GM23338 (cell line): ENCODE data around the gene FAM216A. TPM values are rescaled to one million over a fixed set of nuclear protein-coding genes. Genes with fewer than 3 reads are reported as not detected.
"Not testable (repeated sequence)": the region's sequence is repeated elsewhere in the genome, so short reads cannot be mapped to it uniquely, and the experiment has no call there.

ENCODE experiments used
- ATAC-seq: fragments of 200-7000 bp; cut with Tn5 transposase; 3 replicates; pipeline ENCODE4 v1.9.1; 2020
- DNase-seq: peaks from one replicate; pipeline ENCODE4 v3.0.0-alpha.2; 2015; ENCODE audit warnings: low spot score
- H2AFZ ChIP-seq: fragments of 200-600 bp; sonication (generic); 2 replicates; pipeline ENCODE4 v1.8.0; 2016; ENCODE audit warnings: antibody characterized with exemption, mild to moderate bottlenecking, moderate library complexity
- H3F3A ChIP-seq: fragments of 200-600 bp; sonication (generic); replicated peaks from 2 replicates; pipeline ENCODE4 v1.8.0; 2017; ENCODE audit warnings: antibody characterized with exemption, mixed run types, low read depth
- H3K27ac ChIP-seq: fragments of 200-600 bp; sonication (generic); 2 replicates; pipeline ENCODE4 v1.6.1; 2016; ENCODE audit warnings: low read depth
- H3K27me3 ChIP-seq: fragments of 200-600 bp; sonication (generic); 2 replicates; pipeline ENCODE4 v1.8.0; 2016; ENCODE audit warnings: mild to moderate bottlenecking, mixed run types, moderate library complexity; ENCODE audit not compliant: insufficient read depth
- H3K36me3 ChIP-seq: fragments of 200-600 bp; sonication (generic); 2 replicates; pipeline ENCODE4 v1.8.0; 2016; ENCODE audit warnings: mild to moderate bottlenecking; ENCODE audit not compliant: insufficient read depth
- H3K4me1 ChIP-seq: fragments of 200-600 bp; sonication (generic); 2 replicates; pipeline ENCODE4 v1.8.0; 2016; ENCODE audit warnings: mild to moderate bottlenecking, moderate library complexity; ENCODE audit not compliant: insufficient read depth
- H3K4me2 ChIP-seq: fragments of 200-600 bp; sonication (generic); 2 replicates; pipeline ENCODE4 v1.7.1; 2017; ENCODE audit warnings: mixed run types
- H3K4me3 ChIP-seq: fragments of 200-600 bp; sonication (generic); 2 replicates; pipeline ENCODE4 v1.6.1; 2016; ENCODE audit warnings: mixed run types
- H3K79me2 ChIP-seq: fragments of 200-600 bp; sonication (generic); replicated peaks from 2 replicates; pipeline ENCODE4 v1.8.0; 2017; ENCODE audit warnings: mild to moderate bottlenecking; ENCODE audit not compliant: insufficient read depth
- H3K9me2 ChIP-seq: fragments of 200-600 bp; sonication (generic); 2 replicates; pipeline ENCODE4 v1.8.0; 2017; ENCODE audit not compliant: insufficient read depth
- H4K20me1 ChIP-seq: fragments of 200-600 bp; sonication (generic); replicated peaks from 2 replicates; pipeline ENCODE4 v1.8.0; 2017; ENCODE audit warnings: mild to moderate bottlenecking; ENCODE audit not compliant: insufficient read depth
- H3K27ac Mint-ChIP-seq: 2 replicates; pipeline ENCODE4 v1.8.0; 2020; ENCODE audit warnings: inconsistent platforms, mild to moderate bottlenecking, moderate library complexity, mixed read lengths
- H3K27me3 Mint-ChIP-seq: 3 replicates; pipeline ENCODE4 v1.8.0; 2022; ENCODE audit warnings: low read depth, mild to moderate bottlenecking, moderate library complexity, mixed read lengths, inconsistent platforms; ENCODE audit not compliant: insufficient read depth, poor library complexity
- H3K36me3 Mint-ChIP-seq: 3 replicates; pipeline ENCODE4 v1.8.0; 2021; ENCODE audit warnings: low read depth, mild to moderate bottlenecking, inconsistent platforms, moderate library complexity, mixed read lengths
- H3K4me1 Mint-ChIP-seq: 3 replicates; pipeline ENCODE4 v1.8.0; 2020; ENCODE audit warnings: mild to moderate bottlenecking, inconsistent platforms, mixed read lengths
- H3K4me3 Mint-ChIP-seq: 3 replicates; pipeline ENCODE4 v1.8.0; 2021; ENCODE audit warnings: moderate library complexity, mild to moderate bottlenecking, inconsistent platforms, mixed read lengths
- H3K9me3 Mint-ChIP-seq: 3 replicates; pipeline ENCODE4 v1.8.0; 2020; ENCODE audit warnings: moderate library complexity, mild to moderate bottlenecking, inconsistent platforms, mixed read lengths
- CREB1 ChIP-seq: fragments of 250-450 bp; sonication (Bioruptor Pico); IDR thresholded peaks from 2 replicates; pipeline ENCODE4 v1.5.0; 2020; ENCODE audit warnings: low read depth, mild to moderate bottlenecking, moderate library complexity
- EZH2 ChIP-seq: fragments of 200-600 bp; sonication (generic); IDR thresholded peaks from one replicate; pipeline ENCODE4 v1.8.0; 2017; ENCODE audit warnings: antibody characterized with exemption, mild to moderate bottlenecking, low read depth; ENCODE audit not compliant: unreplicated experiment
- EZH2phosphoT487 ChIP-seq: fragments of 200-600 bp; sonication (generic); IDR thresholded peaks from one replicate; pipeline ENCODE4 v1.8.1; 2018; ENCODE audit warnings: antibody characterized with exemption; ENCODE audit not compliant: unreplicated experiment
- JUNB ChIP-seq: IDR thresholded peaks from one replicate; pipeline ENCODE4 v1.6.1; 2016; ENCODE audit warnings: antibody characterized with exemption; ENCODE audit not compliant: unreplicated experiment
- NANOG ChIP-seq: IDR thresholded peaks from 2 replicates; pipeline ENCODE4 v1.6.1; 2016; ENCODE audit warnings: antibody characterized with exemption, borderline replicate concordance
- POLR2AphosphoS5 ChIP-seq: IDR thresholded peaks from 2 replicates; pipeline ENCODE4 v1.6.1; 2016; ENCODE audit warnings: antibody characterized with exemption, low read depth
- REST ChIP-seq: IDR thresholded peaks from one replicate; pipeline ENCODE4 v1.6.1; 2018; ENCODE audit warnings: antibody characterized with exemption; ENCODE audit not compliant: unreplicated experiment
- STAT1 ChIP-seq: IDR thresholded peaks from one replicate; pipeline ENCODE4 v1.6.1; 2016; ENCODE audit warnings: antibody characterized with exemption; ENCODE audit not compliant: unreplicated experiment
- ZNF331 ChIP-seq: fragments of 250-450 bp; sonication (Bioruptor Pico); IDR thresholded peaks from 2 replicates; pipeline ENCODE4 v1.5.0; 2020; ENCODE audit warnings: low read depth, mild to moderate bottlenecking, moderate library complexity
- polyA plus RNA-seq: library from polyadenylated mRNA; unstranded; fragments of >200 nt; fragmentation: Nextera tagmentation; extraction: Ambion mirVana; gene quantifications from 2 replicates; pipeline ENCODE4 v1.2.1, GENCODE V29; 2016
- total RNA-seq: library from RNA; depleted of rRNA; stranded (reverse); fragments of >200 nt; shearing (Covaris generic); gene quantifications from 2 replicates; pipeline ENCODE4 v1.2.3, GENCODE V29; 2014
- TF ChIP-seq, protein P1 (sequence below), 2 experiments: fragments of 200-600 bp in 1 of 2; sonication (generic) in 1 of 2; conservative IDR thresholded peaks; 2 replicates each; pipeline versions ENCODE4 v1.5.1 to v1.6.1; 2016 to 2017; ENCODE audit warnings: antibody characterized with exemption in 2 of 2, low read depth in 2 of 2, mild to moderate bottlenecking in 2 of 2, moderate library complexity in 1 of 2

Gene FAM216A
- total and polyA plus RNA-seq, 2 experiments from 2014 or later: 27.1 to 53.0 TPM

DNA sequence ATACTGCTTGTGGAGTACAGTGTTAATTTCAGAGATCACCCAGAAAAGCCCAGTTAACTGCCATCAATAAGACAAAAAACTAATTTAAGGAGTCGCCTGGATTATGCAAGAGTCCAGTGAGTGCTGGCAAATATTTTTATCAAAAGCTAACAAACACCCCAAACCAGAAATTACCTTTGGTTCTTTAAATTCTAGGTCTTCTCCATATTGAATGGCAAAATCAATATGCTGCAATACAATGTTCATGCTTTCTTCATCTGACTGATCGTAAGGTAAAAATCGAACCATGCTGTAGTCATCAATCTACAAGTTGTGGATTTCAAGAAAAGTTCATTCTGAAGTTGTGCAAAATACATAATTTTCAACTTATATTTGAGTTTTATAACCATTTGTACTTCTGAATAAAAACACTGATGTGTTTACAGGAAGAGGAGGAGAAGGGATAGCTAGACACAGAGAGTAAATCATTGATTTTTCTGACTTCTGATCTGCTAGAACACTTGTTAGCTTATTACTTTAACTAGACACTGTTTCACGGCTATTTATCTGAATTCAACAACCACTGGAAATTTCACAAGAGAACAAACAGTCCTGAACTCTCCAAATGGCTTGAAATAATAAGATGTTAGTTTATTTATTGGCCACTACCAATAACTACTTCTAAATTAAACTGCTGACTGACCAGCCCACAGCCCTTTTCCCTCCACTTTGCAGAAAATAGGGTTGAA lies 14.9 kb upstream of the FAM216A start:
- H3K4me1 Mint-ChIP-seq: peaks cover 5% of the 10 kb centered on the region; the same call in 2 of the 3 replicates
- Histone ChIP-seq H3K27ac (no peak overlapping the region), H3K9me2 (no peaks in the 10 kb centered on the region), H3K4me2 (no peak overlapping the region), H3K79me2 (peaks cover 9% of the 10 kb centered on the region), H3K36me3 (peaks cover 35% of the 10 kb centered on the region; the same call in 1 of the 2 replicates), H4K20me1 (0 out of 2 replicates have a peak, but pooled peaks cover 7% of the 10 kb centered on the region), H3K4me3 (no peak overlapping the region), H3F3A (peaks cover 8% of the 10 kb centered on the region; the same call in 1 of the 2 replicates), H3K4me1 (no peaks in the 10 kb centered on the region), H2AFZ (no peak overlapping the region), H3K27me3 (no peaks in the 10 kb centered on the region)
- H3K36me3 Mint-ChIP-seq: peaks cover 46% of the 10 kb centered on the region
- ATAC-seq (no peak), DNase-seq (no peak)
- no peak for TF ChIP-seq JUNB
- no peak for TF ChIP-seq ZNF331 (CRISPR knock-in tag)
- TF ChIP-seq CREB1 (CRISPR knock-in tag): no peak
- no peak for TF ChIP-seq EZH2phosphoT487
- TF ChIP-seq EZH2: no peak
- TF ChIP-seq POLR2AphosphoS5: no peak
- TF ChIP-seq REST: no peak
- TF ChIP-seq STAT1: no peak
- TF ChIP-seq NANOG: no peak
- peaks cover 8% of the 10 kb centered on the region for H3K27me3 Mint-ChIP-seq
- no peak overlapping the region for H3K4me3 Mint-ChIP-seq
- no peaks in the 10 kb centered on the region for H3K9me3 Mint-ChIP-seq
- H3K27ac Mint-ChIP-seq: no peak overlapping the region

DNA sequence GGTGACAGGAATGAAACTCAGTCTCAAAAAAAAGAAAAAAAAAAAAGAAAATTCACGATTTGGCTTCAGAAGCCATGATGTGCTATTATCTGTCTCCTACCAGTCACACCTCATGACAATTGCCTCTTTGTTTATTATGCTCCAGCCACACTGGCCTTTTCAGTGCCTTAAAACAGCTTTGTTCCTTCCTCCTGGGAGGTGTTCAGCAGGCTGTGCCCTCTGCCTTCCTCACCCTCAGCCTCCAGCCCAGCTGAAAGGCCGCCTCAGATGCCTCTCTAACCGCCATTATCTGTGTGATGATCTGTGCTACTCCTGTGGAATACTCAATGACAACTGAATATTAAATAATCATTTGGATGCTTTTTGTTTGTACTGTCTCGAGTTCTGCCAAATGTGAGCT lies 9.9 kb upstream of the FAM216A start:
- Histone ChIP-seq H2AFZ (no peak overlapping the region), H3K4me3 (no peak overlapping the region), H3K27me3 (no peaks in the 10 kb centered on the region), H3F3A (no peaks in the 10 kb centered on the region), H3K27ac (no peak overlapping the region), H3K4me1 (no peaks in the 10 kb centered on the region), H3K4me2 (no peak overlapping the region), H3K9me2 (no peaks in the 10 kb centered on the region), H3K79me2 (peaks cover 25% of the 10 kb centered on the region), H3K36me3 (peaks cover 31% of the 10 kb centered on the region), H4K20me1 (peaks cover 11% of the 10 kb centered on the region; the same call in 1 of the 2 replicates)
- no peak for DNase-seq
- TF ChIP-seq REST: no peak
- TF ChIP-seq NANOG: no peak
- no peak for TF ChIP-seq STAT1
- no peak for TF ChIP-seq EZH2
- TF ChIP-seq, protein P1, sequence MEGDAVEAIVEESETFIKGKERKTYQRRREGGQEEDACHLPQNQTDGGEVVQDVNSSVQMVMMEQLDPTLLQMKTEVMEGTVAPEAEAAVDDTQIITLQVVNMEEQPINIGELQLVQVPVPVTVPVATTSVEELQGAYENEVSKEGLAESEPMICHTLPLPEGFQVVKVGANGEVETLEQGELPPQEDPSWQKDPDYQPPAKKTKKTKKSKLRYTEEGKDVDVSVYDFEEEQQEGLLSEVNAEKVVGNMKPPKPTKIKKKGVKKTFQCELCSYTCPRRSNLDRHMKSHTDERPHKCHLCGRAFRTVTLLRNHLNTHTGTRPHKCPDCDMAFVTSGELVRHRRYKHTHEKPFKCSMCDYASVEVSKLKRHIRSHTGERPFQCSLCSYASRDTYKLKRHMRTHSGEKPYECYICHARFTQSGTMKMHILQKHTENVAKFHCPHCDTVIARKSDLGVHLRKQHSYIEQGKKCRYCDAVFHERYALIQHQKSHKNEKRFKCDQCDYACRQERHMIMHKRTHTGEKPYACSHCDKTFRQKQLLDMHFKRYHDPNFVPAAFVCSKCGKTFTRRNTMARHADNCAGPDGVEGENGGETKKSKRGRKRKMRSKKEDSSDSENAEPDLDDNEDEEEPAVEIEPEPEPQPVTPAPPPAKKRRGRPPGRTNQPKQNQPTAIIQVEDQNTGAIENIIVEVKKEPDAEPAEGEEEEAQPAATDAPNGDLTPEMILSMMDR (conservative IDR thresholded peaks at IDR 0.05; ENCODE audit: low read depth in 2 of 2): no peak
- Mint-ChIP-seq H3K4me3 (no peak overlapping the region), H3K27me3 (peaks cover 1% of the 10 kb centered on the region), H3K9me3 (no peaks in the 10 kb centered on the region; the same call in 2 of the 3 replicates), H3K27ac (no peak overlapping the region), H3K36me3 (peaks cover 50% of the 10 kb centered on the region), H3K4me1 (no peaks in the 10 kb centered on the region)
- no peak for ATAC-seq

DNA sequence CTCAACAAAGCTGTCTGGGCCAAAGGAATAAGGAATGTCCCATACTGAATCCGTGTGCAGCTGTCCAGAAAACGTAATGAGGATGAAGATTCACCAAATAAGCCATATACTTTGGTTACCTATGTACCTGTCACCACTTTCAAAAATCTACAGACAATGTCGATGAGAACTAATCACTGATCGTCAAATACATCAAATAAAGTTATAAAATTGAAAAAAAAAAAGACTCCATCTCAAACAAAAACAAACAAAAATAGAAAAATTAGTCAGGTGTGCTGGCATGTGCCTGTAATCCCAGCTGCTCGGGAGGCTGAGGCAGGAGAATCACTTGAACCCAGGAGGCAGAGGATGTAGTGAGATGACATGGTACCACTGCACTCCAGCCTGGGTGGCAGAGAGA lies 7.5 kb upstream of the FAM216A start:
- H3K4me3 ChIP-seq, DNase-seq: not testable (repeated sequence)

More for the DNA sequence above, 7.5 kb upstream of the FAM216A start:
- peaks cover 20% of the 10 kb centered on the region for H3K36me3 ChIP-seq
- not testable (repeated sequence) for H3K27ac ChIP-seq, H3K9me3 Mint-ChIP-seq, H3F3A ChIP-seq, H3K4me1 Mint-ChIP-seq, ATAC-seq, H3K4me3 Mint-ChIP-seq, H3K9me2 ChIP-seq, H3K4me1 ChIP-seq, H3K27ac Mint-ChIP-seq, H3K27me3 ChIP-seq, H2AFZ ChIP-seq, H3K4me2 ChIP-seq, H3K27me3 Mint-ChIP-seq
- H3K36me3 Mint-ChIP-seq: peaks cover 54% of the 10 kb centered on the region
- H4K20me1 ChIP-seq: peaks cover 21% of the 10 kb centered on the region
- peaks cover 45% of the 10 kb centered on the region for H3K79me2 ChIP-seq
